ENCODE data around the gene OSGIN1.
A peak's percentile ranks its signal among the peaks of the same experiment; 100 is the strongest.
"Not testable (repeated sequence)": the region's sequence is repeated elsewhere in the genome, so short reads cannot be mapped to it uniquely, and the experiment has no call there.

Gene OSGIN1

DNA sequence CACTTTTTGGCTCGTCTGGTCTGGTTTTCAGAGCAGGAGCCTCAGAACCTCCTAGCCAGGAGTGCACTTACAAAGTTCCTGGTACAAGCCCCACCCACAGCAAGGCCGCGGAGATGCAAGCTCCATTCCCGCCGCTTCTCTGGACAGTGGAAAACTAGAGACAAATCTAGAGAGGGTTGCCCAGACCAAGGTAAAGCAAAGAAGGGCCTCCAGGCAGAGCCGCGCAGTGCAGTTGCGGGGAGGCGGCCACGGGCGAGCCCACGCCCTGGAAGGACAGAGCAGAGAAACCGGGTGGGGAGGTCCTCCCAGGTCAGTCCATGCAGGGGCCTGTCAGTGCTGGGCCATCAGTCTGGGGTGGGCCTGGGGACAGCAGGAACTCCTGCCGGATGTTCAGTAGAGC lies 11.0 kb upstream of the OSGIN1 start:
- DNase-seq, result no peak

DNA sequence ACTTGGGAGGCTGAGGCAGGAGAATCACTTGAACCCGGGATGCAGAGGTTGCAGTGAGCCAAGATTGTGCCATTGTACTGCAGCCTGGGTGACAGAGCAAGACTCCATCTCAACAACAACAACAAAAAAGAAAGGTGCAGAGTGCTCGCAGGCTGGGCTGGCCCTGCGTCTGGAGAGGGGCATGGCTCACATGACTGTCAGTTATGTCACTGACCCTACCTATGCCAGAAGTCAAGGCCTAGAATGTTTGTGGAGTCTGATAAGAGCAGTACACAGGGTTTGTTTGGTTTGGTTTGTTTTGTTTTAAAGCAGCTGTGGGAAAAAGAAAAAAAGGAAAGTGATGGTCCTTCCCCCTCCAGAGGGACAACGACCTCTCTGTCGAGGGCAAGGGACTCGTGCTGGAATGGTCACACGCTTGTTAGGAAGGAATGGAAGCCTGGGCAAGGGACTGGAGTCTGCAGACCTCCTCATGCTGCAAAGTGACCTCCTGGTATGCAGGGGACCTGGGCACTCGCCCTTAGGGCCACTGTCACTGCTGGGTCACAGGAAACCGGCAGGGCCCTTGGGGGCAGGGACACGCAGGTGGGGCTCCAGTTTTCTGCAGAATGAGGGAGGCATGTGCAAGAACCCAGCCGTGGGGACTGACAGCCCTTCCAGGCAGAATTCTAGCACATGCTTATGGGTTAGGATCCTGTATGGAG lies 10.1 kb upstream of the OSGIN1 start:
- DNase-seq, result no peak

DNA sequence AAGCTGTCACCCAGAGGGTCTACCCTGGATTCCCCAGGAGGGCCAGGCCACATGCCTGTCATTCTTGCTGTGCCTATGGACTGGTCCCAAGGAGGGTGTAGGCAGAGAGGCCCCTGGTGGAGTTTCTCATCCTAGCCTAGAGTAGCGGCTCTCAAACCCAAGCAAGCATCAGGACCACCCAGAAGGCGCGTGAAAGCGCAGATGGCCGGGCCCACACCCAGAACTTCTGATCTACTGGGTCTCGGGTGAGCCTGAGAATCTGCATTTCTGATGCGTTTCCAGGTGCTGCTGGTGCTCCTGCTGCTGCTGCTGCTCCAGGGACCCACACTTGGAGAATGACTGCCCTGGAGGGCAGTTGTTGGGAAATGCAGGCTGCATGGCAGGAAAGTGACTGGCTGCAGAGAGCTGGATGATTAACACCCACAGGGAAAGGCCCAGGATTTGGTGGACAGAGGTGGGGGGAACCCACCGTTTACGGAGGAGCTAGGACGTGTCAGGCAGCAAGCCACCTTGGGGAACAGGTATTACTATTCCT lies 9.5 kb upstream of the OSGIN1 start:
- no peak for DNase-seq

DNA sequence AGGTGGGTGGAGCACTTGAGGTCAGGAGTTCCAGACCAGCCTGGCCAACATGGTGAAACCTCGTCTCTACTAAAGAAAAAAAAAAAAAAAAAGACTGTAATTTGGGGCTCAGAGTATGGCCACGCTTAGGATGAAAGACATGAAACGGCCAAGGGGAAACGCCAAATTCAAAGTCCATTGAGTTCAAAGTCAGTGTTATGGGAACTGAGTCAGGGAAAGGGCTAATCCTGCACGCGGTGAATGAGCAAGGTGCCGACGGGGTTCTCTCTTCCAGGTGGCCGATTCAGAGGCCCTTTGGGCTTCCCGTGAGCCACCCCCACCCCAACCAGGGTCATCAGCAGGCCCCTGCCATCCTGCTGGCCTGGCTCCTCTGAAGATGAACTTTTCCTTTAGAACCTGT lies 7.5 kb upstream of the OSGIN1 start:
- no peak for DNase-seq

DNA sequence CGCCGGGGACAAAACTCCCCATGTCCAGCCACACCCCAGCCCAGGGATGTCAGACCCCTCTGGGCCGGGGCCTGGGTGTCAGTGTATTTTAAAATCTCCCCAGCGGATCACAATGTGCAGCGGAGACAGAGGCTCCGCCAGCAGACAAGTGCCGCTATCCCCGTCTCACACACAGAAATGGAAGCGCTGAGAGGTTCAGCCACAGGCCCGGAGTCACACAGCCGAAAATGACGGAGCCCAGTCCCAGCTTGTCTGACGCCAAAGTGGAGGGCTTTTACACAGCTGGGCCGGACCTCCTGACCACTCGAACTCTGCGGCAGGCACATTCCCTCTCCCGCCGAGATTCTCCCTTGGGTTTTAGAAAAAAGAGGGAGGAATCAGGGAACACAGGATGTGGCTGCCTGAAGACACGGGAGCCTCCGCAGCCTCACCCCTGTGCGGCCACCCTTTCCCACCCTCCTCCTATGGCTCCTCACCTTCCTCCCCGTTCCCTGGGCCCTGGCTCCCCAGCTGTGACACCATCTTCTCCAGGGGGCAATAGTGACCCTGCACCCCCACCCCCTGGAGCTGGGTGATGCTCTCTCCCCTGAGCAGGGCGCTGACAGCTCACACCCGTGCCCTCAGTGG lies 6.8 kb upstream of the OSGIN1 start:
- no peak for DNase-seq

DNA sequence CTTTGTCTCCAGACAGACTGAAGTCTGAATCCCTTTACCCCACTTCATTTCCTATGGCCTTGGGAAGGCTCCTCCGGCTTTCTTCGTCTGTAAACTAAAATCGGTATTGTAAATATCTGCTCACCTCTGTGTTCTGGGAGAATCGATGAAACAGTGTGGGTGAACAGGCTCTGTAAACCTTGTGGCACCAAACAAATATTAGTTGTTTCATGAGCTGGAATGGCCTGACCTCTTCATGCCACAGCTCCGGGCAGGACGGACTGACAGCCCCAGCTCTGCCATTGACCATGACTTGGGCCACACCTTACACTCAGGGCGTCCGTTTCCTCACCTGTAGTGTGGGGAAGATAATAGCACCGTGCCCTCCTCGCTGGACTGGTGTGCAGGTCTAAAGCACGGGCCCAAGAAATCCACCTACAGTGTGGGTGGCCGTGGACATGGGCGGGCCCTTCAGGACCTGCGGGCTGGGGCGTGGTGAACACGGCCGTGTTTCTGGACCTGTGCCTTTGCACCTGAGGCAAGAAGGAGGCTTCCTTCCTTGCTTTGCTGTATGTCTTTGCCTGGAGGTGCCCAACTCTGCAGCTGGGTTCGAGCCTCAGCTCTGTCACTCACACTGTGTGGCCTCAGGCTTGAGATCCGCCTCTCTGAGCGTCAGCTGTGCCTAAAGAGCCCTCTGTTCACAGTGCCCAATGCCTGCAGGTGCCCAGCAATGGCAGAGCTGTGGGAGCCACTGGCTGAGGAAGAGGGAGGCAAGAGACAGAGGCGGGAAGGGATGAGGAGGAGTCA lies 6.1 kb upstream of the OSGIN1 start:
- DNase-seq, result no peak

DNA sequence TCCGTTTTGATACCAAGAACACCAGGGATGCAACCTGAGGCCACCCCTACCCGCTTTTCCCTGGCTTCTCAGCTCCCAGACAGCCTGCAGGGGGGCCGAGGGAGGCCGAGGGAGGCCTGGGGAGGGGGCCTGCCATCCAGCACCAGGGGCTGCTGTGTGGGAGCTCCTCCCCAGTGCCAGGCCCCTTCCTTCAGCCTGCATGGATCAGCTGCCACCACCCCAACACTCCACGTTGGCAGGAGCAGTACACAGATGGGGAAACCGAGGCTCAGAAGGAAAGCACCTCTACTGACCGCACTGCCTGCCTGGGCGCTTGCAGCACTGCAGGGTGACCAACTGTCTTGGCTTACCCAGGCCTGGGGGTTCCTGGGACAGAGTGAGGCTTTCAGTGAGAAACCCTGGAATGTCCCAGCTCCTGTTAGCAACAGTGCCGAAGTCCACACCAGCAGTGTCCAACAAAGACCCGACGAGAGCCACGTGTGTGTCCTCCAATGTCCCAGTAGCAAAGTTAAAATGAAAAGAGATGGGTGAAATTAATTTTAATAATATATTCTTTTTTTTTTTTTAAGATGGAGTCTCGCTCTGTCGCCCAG lies 5.3 kb upstream of the OSGIN1 start:
- no peak for DNase-seq

DNA sequence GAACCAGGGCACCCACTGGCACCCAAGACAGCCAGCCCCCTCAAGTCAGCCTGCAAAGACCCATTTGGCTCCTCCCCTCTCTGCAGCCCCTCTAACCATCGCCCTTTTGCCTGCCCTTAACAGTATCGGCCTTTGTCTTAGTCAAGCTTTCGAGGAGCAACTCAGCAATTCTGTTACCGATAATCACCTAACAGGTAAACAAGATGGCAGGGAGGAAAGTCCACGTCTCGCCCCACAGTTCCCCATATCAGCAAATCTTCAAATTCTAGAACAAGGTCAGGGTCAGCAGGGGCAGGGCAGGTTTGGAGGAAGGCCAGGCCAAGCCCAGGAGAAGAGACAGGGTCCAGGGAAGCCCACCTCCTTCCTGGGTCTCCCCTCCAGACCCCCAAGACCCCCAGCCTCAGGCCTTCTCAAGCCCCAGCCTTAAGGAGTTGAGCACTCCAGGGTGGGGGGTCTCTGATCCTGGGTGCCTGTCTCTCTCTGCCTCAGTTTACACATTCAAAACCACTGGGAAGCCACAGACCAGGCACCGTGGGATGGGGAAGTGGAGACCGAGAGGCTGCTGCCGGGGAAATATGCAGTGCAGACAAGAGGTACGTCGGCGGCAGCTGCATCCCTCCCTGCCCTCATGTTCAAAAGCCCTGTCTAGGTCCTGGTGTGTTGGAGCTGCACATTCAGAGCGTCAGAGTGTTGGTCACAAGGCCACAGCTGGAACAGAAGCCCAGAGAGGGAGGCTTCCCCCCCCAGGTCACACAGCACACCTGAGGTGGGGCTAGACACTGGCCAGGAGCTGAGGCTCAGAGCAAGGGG lies 3.9 kb upstream of the OSGIN1 start:
- DNase-seq, result no peak

DNA sequence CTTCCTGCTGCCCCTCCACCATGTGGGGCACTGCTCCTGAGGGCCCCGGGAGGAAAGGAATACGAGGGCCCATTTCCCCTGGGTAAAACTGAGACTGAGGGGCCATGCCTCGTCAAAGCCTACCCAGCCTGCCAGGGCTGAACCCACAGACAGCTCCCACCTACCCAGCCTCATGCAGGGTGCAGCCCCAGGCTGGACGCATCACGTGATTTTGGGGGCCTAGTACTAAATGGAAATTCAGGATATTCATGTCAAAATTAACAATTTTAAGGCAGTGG lies 3.4 kb upstream of the OSGIN1 start:
- DNase-seq, result no peak

DNA sequence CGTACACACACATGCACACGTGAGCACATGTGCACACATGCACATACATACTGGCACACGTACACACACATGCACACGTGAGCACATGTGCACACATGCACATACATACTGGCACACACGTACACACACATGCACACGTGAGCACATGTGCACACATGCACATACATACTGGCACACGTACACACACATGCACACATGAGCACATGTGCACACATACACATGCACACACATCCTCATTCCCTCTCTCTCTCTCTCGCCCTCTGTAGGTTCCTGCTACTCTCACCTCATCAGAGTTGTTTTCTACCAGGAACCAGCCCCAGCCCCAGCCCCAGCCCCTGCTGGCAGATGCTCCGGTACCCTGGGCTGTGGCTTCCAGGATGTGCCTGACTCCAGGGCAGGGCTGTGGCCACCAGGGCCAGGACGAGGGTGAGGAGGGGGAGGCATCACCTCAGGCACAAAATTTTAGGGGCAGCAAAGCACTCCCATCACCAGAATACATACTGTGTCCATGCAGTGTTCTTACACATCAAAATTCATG lies 2.1 kb upstream of the OSGIN1 start:
- DNase-seq, result not testable (repeated sequence)

DNA sequence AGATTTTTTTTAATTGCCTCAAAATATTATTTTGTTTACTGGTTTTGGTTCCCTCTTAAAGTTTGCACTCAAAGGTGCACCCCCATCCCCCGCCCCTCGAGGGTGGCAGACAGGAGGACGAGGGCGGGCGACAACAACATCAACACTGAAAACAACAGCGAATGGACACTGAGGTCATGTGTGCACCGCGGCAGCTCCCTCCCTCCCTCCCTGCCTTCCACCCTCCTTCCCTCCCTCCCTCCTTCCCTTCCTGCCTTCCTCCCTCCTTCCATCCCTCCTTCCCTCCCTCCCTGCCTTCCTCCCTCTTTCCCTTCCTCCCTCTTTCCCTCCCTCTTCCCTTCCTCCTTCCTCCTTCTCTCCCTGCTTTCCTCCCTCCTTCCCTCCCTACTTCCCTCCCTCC lies 1.5 kb upstream of the OSGIN1 start:
- DNase-seq, result no peak

DNA sequence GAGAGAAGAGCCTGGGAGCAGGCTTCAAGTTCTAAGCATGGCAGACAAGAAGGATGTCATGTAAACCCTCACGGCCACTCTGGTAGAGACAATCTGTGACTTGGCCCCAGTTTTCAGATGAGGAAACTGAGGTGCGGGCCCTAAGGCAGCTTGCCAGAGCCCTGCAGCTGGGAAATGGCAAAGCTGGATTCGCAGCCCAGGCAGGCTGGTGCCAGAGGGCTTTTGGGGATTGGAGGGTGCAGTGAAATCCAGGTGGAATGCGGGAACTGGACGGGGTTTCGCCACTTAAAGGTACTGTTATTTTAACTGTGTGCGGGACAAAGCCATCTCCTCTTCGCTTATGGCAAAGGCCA lies 477 bp upstream of the OSGIN1 start:
- no peak for DNase-seq

DNA sequence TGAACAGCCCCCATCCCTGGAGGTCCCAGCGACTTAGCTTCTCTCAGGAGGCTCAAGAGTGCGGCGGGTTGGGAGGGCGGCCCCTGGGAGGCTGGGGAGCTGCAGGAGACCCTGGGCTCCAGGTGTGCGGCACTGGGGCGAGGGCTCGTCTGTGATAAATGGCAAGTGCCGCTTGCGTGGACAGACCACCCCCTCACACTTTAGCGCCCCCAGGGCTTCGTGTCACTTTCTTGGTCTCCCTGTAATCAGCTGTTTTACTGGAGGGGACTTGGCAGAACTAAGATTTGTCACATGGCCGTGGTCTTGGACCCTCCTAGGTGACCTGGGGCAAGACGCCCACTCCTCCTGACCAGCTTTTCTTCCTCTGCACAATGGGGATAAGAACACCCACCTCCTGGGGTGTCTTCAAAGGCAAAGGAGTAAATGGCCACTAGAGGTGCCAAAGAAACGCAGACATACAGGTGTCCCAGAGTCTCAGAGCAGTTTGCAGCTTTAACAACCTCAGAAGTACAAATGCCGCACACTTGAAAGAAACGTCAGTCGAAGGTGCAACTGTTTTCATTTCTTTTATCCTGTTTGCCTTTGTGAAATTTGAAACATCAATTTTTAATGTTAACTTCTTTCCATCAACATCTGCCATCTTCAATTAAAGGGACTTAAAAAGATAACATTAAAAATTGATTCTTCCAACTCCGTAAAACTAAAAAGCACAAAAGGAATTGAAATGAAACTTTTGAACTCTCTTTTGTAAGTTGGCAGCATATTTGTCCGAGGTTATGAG lies 946 bp downstream of the OSGIN1 start:
- no peak for DNase-seq

DNA sequence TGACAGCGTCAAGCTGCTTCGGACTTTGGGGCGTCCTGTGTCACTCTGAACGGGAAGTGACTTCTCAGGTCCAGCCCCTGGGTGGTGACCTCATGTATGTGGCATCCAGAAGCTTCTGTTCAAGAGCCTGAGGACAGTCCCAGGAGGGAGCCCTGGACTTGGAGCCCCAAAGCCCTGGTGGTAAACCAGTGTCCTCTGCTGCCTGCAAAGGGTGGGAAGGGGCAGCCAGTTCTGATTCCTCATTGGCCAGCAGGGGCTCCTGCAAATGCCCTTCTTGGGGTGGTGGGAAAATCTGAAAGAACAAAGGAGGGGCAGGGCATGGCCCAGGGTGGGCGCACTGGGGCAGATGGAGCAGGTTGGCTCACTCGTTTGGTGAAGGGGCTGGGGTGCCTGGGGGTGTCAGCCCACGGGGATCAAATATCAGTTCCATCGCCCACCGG lies 1.6 kb downstream of the OSGIN1 start:
- no peak for DNase-seq

DNA sequence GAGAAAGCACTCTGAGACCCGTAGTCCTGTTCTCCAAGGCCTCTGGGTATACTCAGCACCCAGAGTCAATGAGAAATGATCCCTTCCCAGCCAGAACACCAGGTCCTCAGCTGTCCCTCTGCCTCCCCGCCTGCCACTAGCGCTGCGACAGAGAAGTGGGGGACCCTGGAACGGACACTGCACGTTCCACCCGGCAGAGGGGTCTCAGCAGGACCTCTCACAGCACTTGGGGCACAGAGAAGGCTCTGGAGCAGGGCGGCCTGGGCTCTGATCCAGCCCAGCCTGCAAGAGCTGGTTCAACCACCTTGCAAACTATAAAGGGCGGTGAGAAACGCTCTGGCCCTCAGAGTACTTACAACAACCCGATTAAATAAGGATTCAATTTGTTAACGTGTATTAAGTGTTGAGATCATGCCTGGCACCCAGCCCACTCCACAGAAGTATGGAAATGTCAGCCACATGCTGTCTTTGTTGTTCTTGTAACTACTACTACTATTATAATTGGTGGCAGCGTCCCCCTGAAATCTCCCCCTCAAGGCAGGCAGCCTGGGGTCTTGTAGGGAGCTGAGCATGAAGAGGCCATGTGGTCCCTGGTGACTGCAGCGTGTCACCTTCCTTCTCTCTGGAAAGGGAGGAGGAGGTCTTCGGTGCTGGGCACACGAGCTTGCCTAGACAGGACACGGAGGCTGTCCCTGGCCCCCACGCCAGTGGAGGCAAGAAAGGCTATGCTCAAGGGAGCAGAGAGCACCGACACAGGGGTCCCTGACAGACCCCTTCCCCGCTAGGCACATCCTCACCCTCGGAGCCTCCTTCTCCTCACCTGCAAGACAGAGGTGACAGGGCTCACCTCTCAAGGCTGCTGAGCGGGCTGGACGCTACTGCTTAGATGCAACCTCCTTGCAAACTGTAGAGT lies 2.4 kb downstream of the OSGIN1 start:
- DNase-seq, result no peak

DNA sequence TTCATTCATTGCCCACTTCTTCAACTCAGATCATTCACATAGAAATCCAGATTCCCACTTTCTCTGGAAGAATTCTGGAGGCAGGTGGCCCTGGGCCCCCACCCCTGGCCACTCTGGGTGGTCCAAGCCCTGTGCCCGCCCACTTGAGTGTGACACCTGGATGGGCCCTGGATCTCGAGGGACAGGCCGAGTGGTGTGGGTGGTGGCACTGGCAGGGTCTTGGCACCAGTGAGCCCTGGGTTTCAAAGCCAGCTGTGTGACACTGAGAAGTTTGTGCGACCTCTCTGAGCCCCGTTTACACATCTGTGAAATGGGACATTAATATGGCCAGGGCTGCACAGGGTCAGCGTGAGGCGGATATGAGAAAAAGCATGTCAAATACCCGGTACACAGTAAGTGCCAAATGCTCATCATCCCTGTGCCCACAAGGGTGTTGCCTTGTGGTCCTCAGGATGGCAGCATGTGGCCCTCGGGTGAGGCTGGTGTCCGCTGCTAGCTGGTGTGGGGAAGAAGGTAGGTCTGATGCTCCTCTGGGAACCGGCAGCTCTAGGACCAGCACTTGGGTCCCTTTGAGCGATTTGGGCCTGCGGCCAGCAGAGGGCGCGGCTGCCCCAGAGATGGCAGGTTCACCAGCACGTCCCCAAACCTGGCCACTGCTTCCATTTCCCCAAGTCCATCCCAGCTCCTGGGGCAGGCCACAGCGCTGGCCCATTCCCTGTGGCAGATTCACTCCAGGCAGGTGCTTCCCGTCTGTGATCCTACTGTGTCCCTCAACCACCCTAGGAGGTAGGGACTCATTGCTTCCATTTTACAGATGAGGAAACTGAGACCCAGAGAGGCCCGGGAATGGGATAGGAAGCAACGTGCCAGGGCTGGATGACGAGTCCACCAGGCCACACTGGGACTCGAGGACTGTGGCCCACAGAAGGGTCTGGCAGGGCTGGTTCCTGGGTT lies 3.6 kb downstream of the OSGIN1 start:
- DNase-seq, result peak; percentile 41

DNA sequence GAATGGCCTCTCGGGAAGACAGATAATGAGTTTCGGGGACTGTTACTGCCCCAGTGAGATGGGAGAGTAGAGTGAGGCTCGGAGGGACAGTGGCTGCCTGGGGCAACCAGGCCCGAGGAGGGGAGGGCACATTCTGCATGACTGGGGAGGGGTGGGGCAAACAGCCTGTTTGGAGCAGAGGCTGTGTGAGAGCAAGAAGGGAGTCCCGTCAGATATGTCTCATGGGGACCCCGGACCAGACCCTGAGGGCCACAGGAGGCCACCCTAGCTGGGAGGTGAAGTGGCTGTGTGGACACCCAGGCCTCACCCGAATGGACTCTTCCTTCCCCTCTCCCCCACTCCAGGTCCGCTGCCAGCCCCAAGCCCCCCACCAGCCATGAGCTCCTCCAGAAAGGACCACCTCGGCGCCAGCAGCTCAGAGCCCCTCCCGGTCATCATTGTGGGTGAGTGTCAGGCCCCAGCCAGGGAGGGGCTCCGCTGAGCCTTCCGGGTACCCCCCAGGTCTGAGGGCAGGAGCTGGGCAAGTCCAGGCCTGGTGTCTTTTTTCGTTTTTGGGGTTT lies 4.3 kb downstream of the OSGIN1 start:
- no peak for DNase-seq

DNA sequence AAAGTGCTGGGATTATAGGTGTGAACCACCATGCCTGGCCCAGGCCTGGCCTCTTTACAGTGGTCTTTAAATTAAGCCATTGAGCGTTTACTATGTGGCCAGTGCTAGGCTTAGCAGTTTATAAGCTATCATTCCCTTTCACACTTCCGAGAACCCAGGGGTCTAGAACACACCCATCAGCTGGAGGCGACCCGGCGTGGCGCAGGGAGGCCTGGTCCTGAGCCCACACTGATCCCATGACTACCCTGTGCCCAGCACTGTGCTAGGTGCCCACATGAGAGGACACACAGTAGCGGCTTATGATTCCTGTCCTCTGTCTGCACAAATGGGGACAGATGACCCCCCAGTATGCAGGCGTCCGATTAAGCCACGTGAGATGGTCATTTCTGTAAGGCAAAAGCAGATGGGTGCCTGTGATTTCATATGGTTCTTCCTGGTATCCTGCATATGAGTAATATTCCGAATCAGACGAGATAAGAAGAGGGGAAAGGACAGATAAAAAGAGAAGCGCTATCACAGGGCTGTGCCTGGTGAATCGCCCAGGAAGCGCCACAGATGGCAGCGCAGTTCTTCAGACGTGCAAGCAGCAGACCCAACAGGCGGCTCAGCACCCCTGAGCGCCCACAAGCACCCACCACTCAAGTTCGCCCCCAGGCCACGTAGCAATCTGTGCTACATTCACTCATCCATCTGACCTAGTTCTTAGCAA lies 5.3 kb downstream of the OSGIN1 start:
- no peak for DNase-seq
